ENCODE measurements around the gene PAX5. TPM values are rescaled to one million over a fixed set of nuclear protein-coding genes. Genes with fewer than 3 reads are reported as not detected.

PAX5 gene
- total RNA-seq, 2 experiments from 2014 or later, result 0.10 to 0.12 TPM

DNA sequence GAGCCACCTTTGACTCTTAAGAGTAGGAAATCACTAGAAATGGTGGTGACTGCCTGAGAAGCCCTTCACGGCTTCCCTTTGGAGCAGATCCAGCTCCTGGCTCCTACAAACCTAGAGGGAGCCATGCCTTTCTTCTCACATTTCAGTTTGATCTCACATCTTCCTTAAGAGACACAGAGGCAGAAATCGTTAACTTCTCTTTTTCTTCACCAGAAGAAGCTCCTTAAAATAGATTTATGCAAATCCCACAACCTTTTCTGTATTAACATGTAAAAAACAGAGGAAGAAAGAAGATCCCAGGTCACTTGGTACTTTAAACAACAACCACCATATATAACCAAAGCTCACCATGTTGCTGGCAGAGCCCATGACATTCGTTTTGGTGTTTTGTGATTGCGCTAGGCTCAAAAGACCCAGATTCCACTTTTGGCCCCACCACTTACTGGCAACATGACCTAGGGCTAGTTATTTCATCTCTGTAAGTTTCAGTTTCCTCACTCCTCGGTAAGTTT is 29.6 kb downstream of the PAX5 start:
- CTCF ChIA-PET, result interaction anchor here (0.5 to 1.6 kb wide), 2 partner anchors 37 to 97 kb away, joined by 3 to 4 read pairs; no protein-coding TSS in a partner anchor
- no peaks in the 10 kb centered on the region for H3K9me3 Mint-ChIP-seq
- H3K4me1 Mint-ChIP-seq, result peaks cover 2% of the 10 kb centered on the region
- H3K27me3 Mint-ChIP-seq, result peaks cover 71% of the 10 kb centered on the region
- H3K27ac Mint-ChIP-seq, result no peak overlapping the region
- H3K36me3 Mint-ChIP-seq (ENCODE audit: low read depth), result no peaks in the 10 kb centered on the region
- POLR2A ChIA-PET, result interaction anchor here (0.7 kb wide), 1 partner anchor 289 kb away, joined by 5 read pairs; no protein-coding TSS in a partner anchor
- no peak overlapping the region for H3K4me3 Mint-ChIP-seq
- DNase-seq, result no peak

DNA sequence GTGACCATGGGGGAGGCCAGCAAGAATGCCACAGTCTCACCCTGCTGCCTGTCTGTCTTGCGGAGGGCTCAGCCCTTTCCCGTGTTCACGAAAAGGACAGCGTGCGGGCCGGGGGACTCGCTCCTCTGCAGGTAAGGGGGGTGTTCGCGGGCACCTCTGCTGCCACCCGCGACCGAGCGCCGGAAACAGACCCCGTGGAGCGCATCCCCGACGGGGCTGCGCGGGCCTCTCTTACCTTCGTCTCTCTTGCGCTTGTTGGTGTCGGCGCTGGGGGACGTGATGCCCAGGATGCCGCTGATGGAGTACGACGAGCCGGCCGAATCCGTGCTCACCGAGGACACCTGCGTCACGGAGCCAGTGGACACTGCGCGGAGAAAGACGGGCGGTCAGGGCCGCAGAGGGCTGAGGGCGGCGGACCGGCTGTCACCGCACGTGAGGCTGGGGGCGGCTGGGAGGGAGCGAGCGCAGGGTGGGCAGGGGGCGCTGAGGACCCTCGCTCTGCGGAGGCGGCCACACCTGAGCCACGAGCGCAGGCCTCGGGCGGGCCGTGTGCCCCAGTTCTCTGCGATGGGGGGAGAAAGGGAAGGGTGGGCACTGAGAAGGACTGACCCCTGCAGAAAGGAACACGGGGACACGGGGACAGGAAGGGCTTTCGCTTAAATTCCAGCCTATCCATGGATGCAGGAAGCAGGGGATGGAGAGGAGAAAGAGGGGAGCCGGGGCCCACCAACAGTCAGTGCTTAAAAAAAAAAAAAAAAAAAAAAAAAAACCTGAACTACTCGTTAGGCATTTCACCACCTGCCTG is 31.5 kb downstream of the PAX5 start:
- ChIA-PET CTCF (interaction anchor here (0.6 to 1.0 kb wide), 2 partner anchors 19 to 97 kb away, joined by 3 to 4 read pairs; no protein-coding TSS in a partner anchor), POLR2A (no interaction called here)
- Mint-ChIP-seq H3K27me3 (peaks cover 63% of the 10 kb centered on the region), H3K4me3 (no peak overlapping the region), H3K4me1 (peaks cover 2% of the 10 kb centered on the region), H3K9me3 (no peaks in the 10 kb centered on the region), H3K27ac (no peak overlapping the region), H3K36me3 (ENCODE audit: low read depth) (no peaks in the 10 kb centered on the region)
- no peak for DNase-seq

DNA sequence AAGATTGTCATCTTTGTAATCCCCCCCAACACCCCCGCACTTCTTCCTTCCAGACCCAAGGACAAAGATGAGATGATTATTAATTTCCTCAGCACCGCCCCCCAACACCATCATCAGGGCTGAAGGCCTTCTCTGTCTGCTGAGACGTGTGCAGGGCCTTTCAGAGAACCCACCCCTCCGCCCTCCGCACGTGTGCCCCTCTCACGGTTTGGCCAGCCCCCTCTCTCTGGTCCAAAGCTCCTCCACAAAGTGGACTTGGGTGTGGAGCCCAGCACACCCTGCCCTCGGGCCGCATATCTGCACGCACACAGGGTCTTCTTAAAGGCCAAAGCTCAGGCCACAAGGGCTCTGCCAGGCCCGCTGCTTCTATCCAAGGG is 32.0 kb downstream of the PAX5 start:
- Mint-ChIP-seq H3K27me3 (peaks cover 58% of the 10 kb centered on the region), H3K4me3 (no peak overlapping the region)
- POLR2A ChIA-PET, result no interaction called here

DNA sequence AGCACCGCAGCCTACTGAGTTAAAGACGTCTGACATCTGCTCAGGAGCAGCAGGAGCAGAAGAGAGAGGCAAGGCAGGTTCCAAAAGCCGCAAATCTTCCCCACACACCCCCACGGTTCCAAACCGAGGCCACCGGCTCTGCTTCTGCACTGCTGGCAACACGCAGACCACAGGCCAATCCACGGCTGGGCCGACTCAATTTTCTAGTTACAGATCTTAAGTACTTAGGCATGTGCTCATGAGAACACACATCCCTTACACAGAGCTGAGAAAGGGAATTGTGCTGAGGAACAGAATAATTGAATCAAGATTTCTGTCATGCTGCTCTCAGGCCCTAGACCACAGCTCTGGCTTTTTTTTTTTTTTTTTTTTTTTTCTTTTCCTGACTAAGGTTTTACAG is 32.6 kb downstream of the PAX5 start:
- Mint-ChIP-seq H3K36me3 (ENCODE audit: low read depth) (no peaks in the 10 kb centered on the region), H3K27ac (no peak overlapping the region), H3K27me3 (peaks cover 52% of the 10 kb centered on the region), H3K4me1 (peaks cover 2% of the 10 kb centered on the region), H3K4me3 (no peak overlapping the region), H3K9me3 (no peaks in the 10 kb centered on the region)
- no peak for DNase-seq
- POLR2A ChIA-PET, result no interaction called here
- CTCF ChIA-PET, result interaction anchor here (1.0 to 1.6 kb wide), 2 partner anchors 18 to 23 kb away, joined by 3 to 4 read pairs; no protein-coding TSS in a partner anchor

More for the DNA sequence above, 32.0 kb downstream of the PAX5 start:
- DNase-seq, result no peak
- Mint-ChIP-seq H3K9me3 (no peaks in the 10 kb centered on the region), H3K36me3 (ENCODE audit: low read depth) (no peaks in the 10 kb centered on the region), H3K27ac (no peak overlapping the region), H3K4me1 (peaks cover 2% of the 10 kb centered on the region)
- CTCF ChIA-PET, result interaction anchor here (0.6 to 1.6 kb wide), 3 partner anchors 18 to 98 kb away, joined by 3 to 4 read pairs (median 4); no protein-coding TSS in a partner anchor

DNA sequence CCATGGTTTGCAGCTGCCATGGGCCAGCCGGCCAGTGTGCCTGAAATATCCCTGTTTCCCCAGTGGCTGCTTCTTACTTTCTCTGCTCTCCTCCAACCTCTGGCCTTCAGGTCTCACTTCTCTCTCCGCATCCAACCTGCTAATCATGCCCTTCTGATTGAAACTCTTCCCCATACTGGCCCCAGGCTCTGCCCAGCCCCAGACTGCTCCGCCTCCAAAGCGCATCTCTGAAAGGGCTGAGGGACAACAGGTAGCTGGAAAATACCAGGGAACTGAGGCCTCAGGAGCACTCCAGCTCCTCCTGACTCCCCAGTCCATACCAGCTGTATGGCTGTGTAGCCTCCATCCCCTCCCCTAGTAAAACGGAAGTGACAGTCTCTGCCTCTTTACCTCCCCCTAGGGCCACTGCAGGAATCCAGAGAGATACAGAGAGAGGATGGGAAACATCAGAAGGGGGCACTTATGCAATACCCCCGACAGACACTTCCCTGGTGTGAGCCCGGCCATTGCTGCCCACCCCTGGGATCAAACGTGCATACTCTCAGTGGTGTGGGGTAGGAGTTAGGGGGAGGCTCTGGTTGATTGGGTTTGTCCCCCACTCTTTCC is 34.2 kb downstream of the PAX5 start:
- H3K27ac Mint-ChIP-seq, result no peak overlapping the region
- peaks cover 2% of the 10 kb centered on the region for H3K4me1 Mint-ChIP-seq
- no peaks in the 10 kb centered on the region for H3K36me3 Mint-ChIP-seq (ENCODE audit: low read depth)
- ChIA-PET POLR2A (no interaction called here), CTCF (interaction anchor here (0.7 to 1.2 kb wide), 3 partner anchors 9 to 26 kb away, joined by 3 read pairs; no protein-coding TSS in a partner anchor)
- H3K9me3 Mint-ChIP-seq, result no peaks in the 10 kb centered on the region
- DNase-seq, result no peak
- H3K27me3 Mint-ChIP-seq, result peaks cover 37% of the 10 kb centered on the region
- no peak overlapping the region for H3K4me3 Mint-ChIP-seq

DNA sequence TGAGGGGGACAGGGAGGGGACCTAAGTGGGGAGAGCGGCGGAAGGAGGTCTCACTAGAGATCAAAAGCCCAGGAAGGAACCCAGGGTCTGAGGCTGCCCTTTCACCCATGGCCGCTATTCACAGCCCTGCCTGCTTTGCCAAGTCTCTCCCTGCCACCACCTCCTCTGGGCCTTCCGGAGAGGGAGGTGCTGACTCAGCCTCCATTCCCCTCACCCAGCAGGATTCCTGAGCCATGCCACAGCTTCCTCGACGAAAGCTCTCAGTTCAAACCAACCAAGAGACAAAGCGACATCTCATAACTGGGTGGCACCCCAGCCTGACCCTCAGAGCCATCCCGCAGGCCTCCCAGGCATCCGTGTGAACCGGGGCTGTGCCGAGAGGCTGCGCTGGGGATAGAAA is 36.7 kb downstream of the PAX5 start:
- H3K27me3 Mint-ChIP-seq, result peaks cover 18% of the 10 kb centered on the region
- H3K36me3 Mint-ChIP-seq (ENCODE audit: low read depth), result no peaks in the 10 kb centered on the region
- H3K4me3 Mint-ChIP-seq, result no peak overlapping the region
- H3K27ac Mint-ChIP-seq, result no peak overlapping the region
- POLR2A ChIA-PET, result no interaction called here
- CTCF ChIA-PET, result no interaction called here
- no peaks in the 10 kb centered on the region for H3K4me1 Mint-ChIP-seq
- no peak for DNase-seq
- H3K9me3 Mint-ChIP-seq, result no peaks in the 10 kb centered on the region

DNA sequence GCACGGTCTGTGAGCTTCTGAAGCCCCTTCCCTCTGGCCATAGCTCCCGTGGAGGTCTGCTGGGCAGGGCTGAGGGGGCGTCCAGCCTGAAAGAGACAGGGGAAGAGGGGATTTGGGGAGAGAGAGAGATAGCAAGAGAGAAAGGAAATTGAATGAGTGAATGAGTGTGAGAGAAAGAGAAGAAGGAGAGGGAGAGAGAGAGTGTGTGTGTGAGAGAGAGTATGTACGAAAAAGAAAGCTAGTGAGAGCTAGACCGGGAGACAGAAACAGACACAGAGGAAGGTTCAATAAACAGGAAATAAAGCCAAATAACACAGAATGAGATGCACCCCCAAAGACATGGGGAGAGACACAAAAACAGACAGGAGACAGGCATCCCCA is 37.4 kb downstream of the PAX5 start:
- H3K4me3 Mint-ChIP-seq, result no peak overlapping the region
- no peak for DNase-seq
- H3K4me1 Mint-ChIP-seq, result no peaks in the 10 kb centered on the region
- CTCF ChIA-PET, result interaction anchor here (0.6 to 1.8 kb wide), 7 partner anchors 10 to 754 kb away, joined by 3 to 6 read pairs (median 4); no protein-coding TSS in a partner anchor
- H3K9me3 Mint-ChIP-seq, result peaks cover 2% of the 10 kb centered on the region
- no peak overlapping the region for H3K27ac Mint-ChIP-seq
- H3K27me3 Mint-ChIP-seq, result peaks cover 17% of the 10 kb centered on the region
- POLR2A ChIA-PET, result no interaction called here
- H3K36me3 Mint-ChIP-seq (ENCODE audit: low read depth), result no peaks in the 10 kb centered on the region

DNA sequence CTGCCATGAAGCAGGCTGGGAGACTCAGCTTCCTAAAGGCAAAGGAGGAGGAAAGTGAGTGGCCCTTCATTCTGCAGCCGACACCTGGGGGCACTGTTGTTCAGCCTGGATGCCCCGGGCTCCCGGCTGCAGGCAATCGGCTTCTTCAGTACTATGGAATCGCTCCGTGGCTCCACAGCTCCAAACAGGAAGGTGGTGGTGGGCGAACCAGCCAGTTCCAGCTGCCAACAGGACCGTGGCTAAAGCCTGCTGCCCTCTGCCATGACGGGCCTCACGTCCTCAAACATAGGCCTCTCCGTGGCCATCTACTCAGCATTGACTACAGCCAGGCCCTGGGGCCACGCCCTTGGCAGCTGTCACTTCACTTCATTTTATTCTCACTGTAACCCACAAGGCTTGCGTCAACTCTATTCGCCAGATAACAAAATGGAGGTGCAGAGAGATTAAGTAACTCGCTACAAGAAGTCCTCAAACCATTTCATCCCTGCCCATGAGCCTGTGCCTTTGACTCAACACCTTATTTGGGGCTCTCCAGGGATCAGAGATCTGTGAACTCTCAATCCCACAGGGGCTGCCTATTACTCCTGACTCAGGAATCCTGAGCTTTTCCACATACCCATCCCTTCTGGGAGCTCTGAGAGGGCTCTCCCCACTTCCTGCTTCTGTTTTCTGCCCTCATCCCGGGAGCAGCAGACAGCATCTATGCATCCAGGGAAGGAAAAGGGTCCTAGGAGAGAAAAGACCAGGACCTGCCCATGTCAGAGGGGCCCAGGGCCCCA is 38.0 kb downstream of the PAX5 start:
- ChIA-PET CTCF (interaction anchor here (0.6 to 1.8 kb wide), 13 partner anchors 9 to 755 kb away, joined by 3 to 6 read pairs (median 3); no protein-coding TSS in a partner anchor), POLR2A (interaction anchor here (0.7 kb wide), 1 partner anchor 162 kb away, joined by 4 read pairs; no protein-coding TSS in a partner anchor)
- Mint-ChIP-seq H3K9me3 (peaks cover 7% of the 10 kb centered on the region), H3K4me1 (no peaks in the 10 kb centered on the region), H3K27ac (no peak overlapping the region), H3K36me3 (ENCODE audit: low read depth) (peaks cover 1% of the 10 kb centered on the region), H3K4me3 (no peak overlapping the region), H3K27me3 (peaks cover 17% of the 10 kb centered on the region)
- peak; percentile 58 for DNase-seq

DNA sequence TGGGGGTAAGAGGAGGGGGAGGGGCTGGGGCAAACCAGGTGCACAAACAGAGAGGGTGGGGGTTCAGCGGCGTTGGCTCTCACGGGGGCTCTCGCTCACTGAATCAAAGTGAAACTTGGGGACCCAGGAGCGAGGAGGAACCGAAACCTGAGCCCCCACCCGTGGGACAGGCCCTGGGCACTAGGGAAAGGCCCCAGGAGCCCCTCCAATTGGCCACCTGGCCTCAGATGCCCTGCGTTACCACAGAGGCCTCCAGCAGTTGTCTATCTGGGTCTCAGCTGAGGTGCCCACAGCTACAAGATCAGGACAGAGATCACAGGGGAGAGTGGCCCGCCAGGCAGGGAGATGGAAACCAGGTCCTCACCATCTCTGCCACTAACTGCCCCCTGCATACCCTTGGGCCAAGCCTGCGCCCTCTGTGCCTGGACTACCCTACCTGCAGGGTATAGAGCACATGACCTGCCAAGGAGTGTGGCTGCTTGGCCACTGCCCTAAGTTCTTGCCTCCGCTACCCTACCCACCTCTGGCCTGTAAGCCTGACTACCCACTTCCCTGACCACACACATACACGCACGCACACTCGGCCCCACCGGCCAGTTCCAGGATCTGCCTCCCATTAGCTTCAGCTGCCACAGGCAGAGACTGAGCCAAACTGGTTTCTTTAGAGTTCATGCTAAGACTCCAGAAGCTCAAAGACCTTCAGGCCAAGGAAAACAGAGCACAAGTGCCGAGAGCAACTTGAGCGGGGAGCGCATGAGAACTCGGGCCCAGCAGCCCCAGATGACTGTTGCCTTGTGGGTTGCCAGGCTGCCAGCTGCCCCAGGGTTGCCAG is 39.9 kb downstream of the PAX5 start:
- Mint-ChIP-seq H3K9me3 (peaks cover 14% of the 10 kb centered on the region), H3K27me3 (peaks cover 26% of the 10 kb centered on the region), H3K27ac (no peak overlapping the region), H3K4me1 (no peaks in the 10 kb centered on the region), H3K36me3 (ENCODE audit: low read depth) (peaks cover 6% of the 10 kb centered on the region), H3K4me3 (no peak overlapping the region)
- DNase-seq, result no peak
- POLR2A ChIA-PET, result no interaction called here
- CTCF ChIA-PET, result interaction anchor here (1.5 kb wide), 1 partner anchor 121 kb away, joined by 4 read pairs; no protein-coding TSS in a partner anchor

DNA sequence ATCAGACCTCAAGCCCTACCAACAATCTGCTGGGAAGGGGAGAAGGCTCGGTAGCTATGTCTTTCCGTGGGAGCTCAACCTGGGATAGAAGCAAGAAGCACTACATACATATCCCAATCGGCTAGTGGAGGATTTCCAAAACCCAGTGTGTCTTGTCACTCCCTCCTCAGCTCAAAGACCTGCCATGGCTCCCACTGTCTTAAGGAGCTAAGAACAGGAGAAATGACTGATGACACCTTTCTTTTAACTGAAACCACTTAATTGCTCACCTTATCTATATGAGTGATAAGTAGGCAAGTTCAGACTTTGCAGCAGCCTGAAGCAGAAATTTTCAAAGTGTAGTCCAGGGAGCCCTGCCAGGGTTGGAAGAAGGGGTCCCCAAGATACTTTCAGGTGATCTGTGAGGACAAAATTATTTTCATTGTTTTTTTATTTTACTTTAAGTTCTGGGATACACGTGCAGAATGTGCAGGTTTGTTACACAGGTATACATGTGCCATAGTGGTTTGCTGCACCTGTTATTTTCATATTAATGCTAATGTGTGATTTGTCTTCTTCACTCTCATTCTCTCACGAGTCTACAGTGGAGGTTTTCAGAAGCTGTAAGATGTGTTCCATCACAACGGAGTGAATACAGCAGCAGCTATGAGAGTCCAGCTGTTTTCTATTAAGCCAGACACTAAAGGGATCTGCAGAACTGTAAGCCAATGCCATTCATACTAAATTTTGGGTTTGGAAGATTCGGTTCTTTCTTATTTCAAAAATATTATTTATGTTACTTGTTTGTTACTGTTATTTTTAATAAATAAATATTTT is 41.4 kb downstream of the PAX5 start:
- no peak overlapping the region for H3K4me3 Mint-ChIP-seq
- peaks cover 1% of the 10 kb centered on the region for H3K4me1 Mint-ChIP-seq
- H3K9me3 Mint-ChIP-seq, result peaks cover 14% of the 10 kb centered on the region
- POLR2A ChIA-PET, result no interaction called here
- peaks cover 6% of the 10 kb centered on the region for H3K36me3 Mint-ChIP-seq (ENCODE audit: low read depth)
- CTCF ChIA-PET, result interaction anchor here (0.9 to 1.4 kb wide), 3 partner anchors 11 to 120 kb away, joined by 3 to 7 read pairs (median 4); no protein-coding TSS in a partner anchor
- no peak overlapping the region for H3K27ac Mint-ChIP-seq
- DNase-seq, result no peak
- H3K27me3 Mint-ChIP-seq, result peaks cover 39% of the 10 kb centered on the region

DNA sequence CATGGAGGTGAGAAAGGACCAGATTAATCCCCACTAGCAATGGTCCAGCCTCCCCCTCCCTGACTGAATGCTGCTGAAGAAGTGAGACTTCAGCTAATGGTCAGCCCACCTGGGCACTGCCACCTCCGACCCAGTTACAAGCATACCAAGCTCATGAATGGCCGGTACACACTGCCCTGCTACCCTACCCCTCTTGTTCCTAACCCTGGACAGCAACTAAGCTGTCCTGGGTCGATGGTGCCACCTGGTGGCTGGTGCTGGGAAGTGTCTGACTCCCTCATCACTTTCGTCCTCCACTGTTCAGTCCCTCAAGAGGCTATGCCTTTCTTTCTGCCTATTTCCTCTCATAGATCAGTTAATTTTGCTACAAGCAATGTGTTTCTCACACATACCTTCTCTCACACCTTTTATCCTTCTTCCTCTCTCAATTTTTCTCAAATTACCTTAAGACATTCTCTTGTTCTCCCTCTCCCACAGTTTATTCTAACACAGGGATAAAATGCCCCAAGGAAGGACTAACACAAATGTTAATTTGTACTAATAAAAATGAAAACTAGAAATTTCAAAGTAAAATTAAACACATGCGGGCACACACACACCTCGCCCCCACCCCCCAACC is 42.4 kb downstream of the PAX5 start:
- H3K27me3 Mint-ChIP-seq, result peaks cover 50% of the 10 kb centered on the region
- DNase-seq, result peak; percentile 36
- POLR2A ChIA-PET, result no interaction called here
- H3K27ac Mint-ChIP-seq, result no peak overlapping the region
- peaks cover 6% of the 10 kb centered on the region for H3K36me3 Mint-ChIP-seq (ENCODE audit: low read depth)
- H3K4me1 Mint-ChIP-seq, result peaks cover 8% of the 10 kb centered on the region
- H3K9me3 Mint-ChIP-seq, result peaks cover 14% of the 10 kb centered on the region
- H3K4me3 Mint-ChIP-seq, result no peak overlapping the region
- CTCF ChIA-PET, result interaction anchor here (1.0 to 1.5 kb wide), 6 partner anchors 10 to 138 kb away, joined by 3 to 8 read pairs (median 3); no protein-coding TSS in a partner anchor

All from activated CD4-positive, alpha-beta T cell treated with anti-CD3 and anti-CD28 coated beads, Interleukin-2, amount 10 ng/mL, durations not matched to agents 7 days and 5 days (primary cell).